AG10803 (cell line): ENCODE measurements around the gene GIGYF2.

Experiments
- DNase-seq: peaks from one replicate; pipeline ENCODE4 v3.0.0; 2010; ENCODE audit warnings: low read depth
- H3K4me3 ChIP-seq: 2 replicates; pipeline ENCODE4 v1.5.1; 2011; ENCODE audit warnings: mild to moderate bottlenecking, low read length, control low read depth
- CTCF ChIP-seq: conservative IDR thresholded peaks from 2 replicates; pipeline ENCODE4 v1.5.1; 2011; ENCODE audit warnings: mild to moderate bottlenecking, low read length, control low read depth, inconsistent platforms

GIGYF2 gene

GRCh38 chr2:232870018-232870765 is 173.1 kb downstream of the GIGYF2 start, which contains the start of gene SNORC:
Gene SNORC, plus strand, starts transcription at chr2:232870264. Its CDS starts 78 bp downstream, at chr2:232870342.
- no peak for DNase-seq
- no peak for TF ChIP-seq CTCF
- H3K4me3 ChIP-seq, result no peak within 1 kb of the TSS

DNA sequence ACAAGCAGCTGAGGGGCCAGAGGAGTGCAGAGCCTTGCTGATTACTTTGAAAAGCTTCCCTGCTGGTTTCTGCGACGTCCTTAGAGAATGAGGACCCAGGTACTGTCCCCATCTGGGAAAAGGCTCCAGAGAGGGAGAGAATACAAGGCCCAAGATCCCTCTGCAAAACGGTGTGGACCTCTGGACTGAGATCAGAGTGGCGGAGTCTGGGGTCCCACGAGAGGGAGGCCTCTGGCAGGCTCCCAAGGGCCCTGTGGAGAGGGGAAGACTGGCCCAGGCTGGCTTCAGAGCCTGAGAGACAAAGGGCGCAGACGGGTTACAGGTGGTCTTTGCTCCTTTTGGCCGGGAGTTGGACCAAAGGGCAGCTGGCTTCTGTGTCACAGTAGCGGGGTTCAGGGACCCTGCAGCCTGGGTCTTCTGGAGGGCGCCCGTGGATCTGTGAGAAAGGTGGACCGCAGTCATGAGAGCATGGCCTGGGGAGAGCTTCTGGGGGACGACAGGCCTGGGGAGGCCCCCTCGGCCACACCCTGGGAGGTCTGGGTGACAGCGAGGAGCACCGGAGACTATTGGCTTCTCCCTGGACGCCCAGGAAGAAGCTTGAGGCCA is 173.7 kb downstream of the GIGYF2 start:
- no peak for TF ChIP-seq CTCF
- no peak for DNase-seq
- H3K4me3 ChIP-seq, result no peak overlapping the region

DNA sequence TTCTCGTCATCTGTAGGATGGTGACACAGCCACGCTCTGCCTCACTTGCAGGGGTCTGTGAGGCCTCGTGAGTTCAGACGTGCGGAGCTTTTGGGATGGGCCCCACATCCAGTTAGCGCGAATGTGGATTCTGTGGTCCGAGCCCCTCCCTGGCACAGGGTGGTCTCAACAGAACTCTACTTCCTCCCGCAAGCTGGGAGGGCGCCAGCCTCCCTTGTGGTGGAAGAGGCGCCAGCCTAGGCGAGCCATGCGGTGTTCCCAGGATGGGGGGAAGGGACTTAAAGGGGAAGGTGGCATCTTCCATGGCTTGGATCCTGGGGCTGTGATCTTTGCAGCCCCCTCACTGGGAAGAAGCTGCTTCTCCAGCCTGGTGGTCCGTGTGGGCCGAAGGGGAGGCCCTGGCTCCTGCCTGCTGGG is 174.3 kb downstream of the GIGYF2 start:
- no peak for DNase-seq
- no peak overlapping the region for H3K4me3 ChIP-seq
- no peak for TF ChIP-seq CTCF

GRCh38 chr2:232871835-232872736 is 175.0 kb downstream of the GIGYF2 start:
- no peak for TF ChIP-seq CTCF
- no peak overlapping the region for H3K4me3 ChIP-seq
- no peak for DNase-seq

GRCh38 chr2:232872826-232873225 is 175.7 kb downstream of the GIGYF2 start:
- H3K4me3 ChIP-seq, result no peak overlapping the region
- no peak for TF ChIP-seq CTCF
- DNase-seq, result no peak

GRCh38 chr2:232873292-232873908 is 176.3 kb downstream of the GIGYF2 start:
- TF ChIP-seq CTCF, result no peak
- H3K4me3 ChIP-seq, result no peak overlapping the region
- DNase-seq, result no peak
